ENCODE data around the gene TRMT2A. TPM values are rescaled to one million over a fixed set of nuclear protein-coding genes. Genes with fewer than 3 reads are reported as not detected.

TRMT2A gene
- total RNA-seq (2014; rRNA removed; shearing (Covaris generic)) (118 and 126 TPM in 2 replicates), total RNA-seq (2022) (97.5 and 104 TPM in 2 replicates), Bru-seq, nascent RNA (percentile 67 among the genes with signal in this experiment), BruChase-seq, experiment 1, labeled RNA remaining after a 6-hour chase (percentile 69 among the genes with signal in this experiment), BruChase-seq, experiment 2, labeled RNA remaining after a 2-hour chase (percentile 76 among the genes with signal in this experiment)
- long read RNA-seq, transcript TRMT2A-202 (13 exons, 2,928 nt), result minor isoform, 25 of 177 reads
- long read RNA-seq, transcript TRMT2A-204 (12 exons, 2,473 nt), result minor isoform, 7 of 177 reads
- long read RNA-seq, transcript TRMT2A-201 (12 exons, 2,964 nt), result major isoform, 67 of 177 reads
- long read RNA-seq, partial matches to known transcripts, result 15 of 177 reads
- long read RNA-seq, other reads (novel, unspliced or antisense), result 63 of 177 reads

- Histone ChIP-seq H3K4me1 (ENCODE audit: insufficient read depth, low read length, poor library complexity, severe bottlenecking) (peaks cover 31% of the 10 kb centered on the region), H2AFZ (ENCODE audit: low read length) (peak within 1 kb of the TSS; percentile 9; the same call in 1 of the 2 replicates), H3K36me3 (ENCODE audit: insufficient read depth, low read length) (peaks cover 85% of the 10 kb centered on the region), H3K9me3 (ENCODE audit: low read length) (no peaks in the 10 kb centered on the region), H3K4me3 (ENCODE audit: low read depth, low read length, poor library complexity, severe bottlenecking) (peak within 1 kb of the TSS; percentile 98), H3K27ac (ENCODE audit: low read depth, low read length, poor library complexity, severe bottlenecking) (peak within 1 kb of the TSS; percentile 74), H4K20me1 (ENCODE audit: insufficient read depth, low read length) (peaks cover 13% of the 10 kb centered on the region; the same call in 1 of the 2 replicates), H3K9me2 (ENCODE audit: insufficient read depth, low read length) (no peaks in the 10 kb centered on the region), H3K4me2 (ENCODE audit: low read length) (peak within 1 kb of the TSS; percentile 75), H3K79me2 (ENCODE audit: insufficient read depth, low read depth, low read length) (peaks cover 65% of the 10 kb centered on the region)
- CTCF ChIA-PET (ENCODE audit: unreplicated experiment), result interaction anchor here (0.6 kb wide), 1 partner anchor 11 kb away, joined by 3 read pairs; no protein-coding TSS in a partner anchor
- intact Hi-C loops (cut with micrococcal nuclease; ENCODE audit: unreplicated experiment), result loop anchor here (1.0 kb wide), 2 partner anchors 37 to 88 kb away; partner anchors contain the start of gene DGCR8
- TF ChIP-seq EZH2phosphoT487 (IDR thresholded peaks at IDR 0.05; ENCODE audit: borderline replicate concordance, low read depth, low read length) (no peak), CTCF (conservative IDR thresholded peaks at IDR 0.05; ENCODE audit: low read length) (peak; percentile 54)
- BruUV-seq (replicated peaks), result no TSS peak
- POLR2A ChIA-PET, result interaction anchor here (1.0 kb wide), 1 partner anchor 26 kb away, joined by 3 read pairs; no protein-coding TSS in a partner anchor
- peak; percentile 99 for DNase-seq (ENCODE audit: low spot score)
These were observed at the start of gene TRMT2A for GRCh38 chr22:20116951-20117632. Gene TRMT2A, minus strand, starts transcription at chr22:20117226. Its CDS starts 320 bp downstream, at chr22:20116906.

- Histone ChIP-seq H3K79me2 (ENCODE audit: insufficient read depth, low read depth, low read length) (no peaks in the 10 kb centered on the region), H3K4me2 (ENCODE audit: low read length) (no peak overlapping the region), H3K9me3 (ENCODE audit: low read length) (no peaks in the 10 kb centered on the region), H4K20me1 (ENCODE audit: insufficient read depth, low read length) (no peaks in the 10 kb centered on the region), H3K36me3 (ENCODE audit: insufficient read depth, low read length) (no peaks in the 10 kb centered on the region), H3K4me3 (ENCODE audit: low read depth, low read length, poor library complexity, severe bottlenecking) (no peak overlapping the region), H2AFZ (ENCODE audit: low read length) (no peak overlapping the region), H3K4me1 (ENCODE audit: insufficient read depth, low read length, poor library complexity, severe bottlenecking) (no peaks in the 10 kb centered on the region), H3K9me2 (ENCODE audit: insufficient read depth, low read length) (no peaks in the 10 kb centered on the region), H3K27ac (ENCODE audit: low read depth, low read length, poor library complexity, severe bottlenecking) (no peak overlapping the region)
- CTCF ChIA-PET (ENCODE audit: unreplicated experiment), result interaction anchor here (0.5 kb wide), 1 partner anchor 20 kb away, joined by 4 read pairs; no protein-coding TSS in a partner anchor
- POLR2A ChIA-PET, result no interaction called here
- TF ChIP-seq EZH2phosphoT487 (IDR thresholded peaks at IDR 0.05; ENCODE audit: borderline replicate concordance, low read depth, low read length) (no peak), CTCF (conservative IDR thresholded peaks at IDR 0.05; ENCODE audit: low read length) (no peak)
- intact Hi-C loops (cut with micrococcal nuclease; ENCODE audit: unreplicated experiment), result no loop called here
- no peak for DNase-seq (ENCODE audit: low spot score)
- no TSS peak for BruUV-seq (replicated peaks)
These were observed 49.7 kb upstream of the TRMT2A start for GRCh38 chr22:20166703-20167102.

All from OCI-LY7 (cell line).